B cell (primary cell): ENCODE data around the gene ERMARD.

ENCODE experiments used
- CTCF ChIP-seq: fragments of 200-600 bp; IDR thresholded peaks from one replicate; pipeline ENCODE4 v1.8.0; 2022; ENCODE audit warnings: antibody characterized with exemption, mild to moderate bottlenecking
- EZH2 ChIP-seq: IDR thresholded peaks from 2 replicates; pipeline ENCODE4 v1.6.1; 2012; ENCODE audit warnings: borderline replicate concordance, low read depth, mild to moderate bottlenecking, moderate library complexity, low read length; ENCODE audit not compliant: insufficient read depth, poor library complexity, severe bottlenecking

- TF ChIP-seq CTCF (no peak), EZH2 (no peak)
These were observed 59.6 kb downstream of the ERMARD start for GRCh38 chr6:169811072-169811471.
